Loucy (cell line): Measurements from ENCODE around the gene B4GALT1.

ENCODE experiments used
- EZH2phosphoT487 ChIP-seq: fragments of 200-600 bp; IDR thresholded peaks from 2 replicates; pipeline ENCODE4 v1.6.1; 2018; ENCODE audit warnings: antibody characterized with exemption, mild to moderate bottlenecking, moderate library complexity, borderline replicate concordance
- TF ChIP-seq, protein P1 (sequence below): fragments of 200-600 bp; sonication (generic); conservative IDR thresholded peaks from 2 replicates; pipeline ENCODE4 v1.5.1; 2014; ENCODE audit warnings: mild to moderate bottlenecking, antibody characterized with exemption, low read length

DNA sequence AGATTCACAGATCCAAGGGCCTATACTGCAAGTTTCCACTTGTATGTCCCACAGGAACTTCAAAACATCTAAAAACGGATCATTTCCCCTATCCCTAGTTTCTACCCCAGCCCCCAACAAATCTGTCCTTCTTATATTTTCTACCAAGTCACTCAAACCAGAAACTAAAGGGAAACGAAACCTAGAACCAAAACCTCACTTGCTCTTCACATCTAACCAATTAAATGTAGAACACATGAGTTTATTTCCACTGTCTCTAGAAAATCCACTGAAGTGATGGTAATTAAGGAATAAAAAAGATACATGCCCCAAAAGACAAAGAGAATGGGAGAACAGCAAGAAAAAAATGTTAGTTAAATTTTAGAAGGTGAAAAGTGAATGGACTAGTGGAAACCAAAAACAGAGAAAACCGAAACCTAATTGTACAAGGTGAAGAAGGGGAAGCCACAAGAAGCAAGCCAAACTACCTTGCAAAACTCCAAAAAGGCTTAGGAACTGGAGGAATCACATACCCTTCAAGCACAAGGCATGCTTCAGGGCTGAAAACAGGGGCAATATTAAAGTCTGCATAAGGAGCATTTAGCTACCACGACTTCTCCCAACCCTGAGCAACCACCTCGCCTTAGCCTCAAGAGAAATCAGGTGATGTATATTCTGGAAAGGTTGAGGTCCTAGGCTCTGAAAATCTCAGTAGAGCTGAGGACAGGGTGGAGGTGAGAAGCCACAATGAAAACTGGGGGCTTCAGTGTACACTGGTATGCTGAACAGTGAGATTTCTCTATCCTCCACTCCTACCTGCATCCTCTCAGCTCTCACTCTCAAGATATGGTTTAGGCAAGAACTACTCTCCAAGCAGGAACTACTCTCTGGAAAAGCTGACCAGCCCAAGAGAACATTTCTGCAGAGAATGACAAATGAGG lies 101.7 kb downstream of the B4GALT1 start:
- TF ChIP-seq, protein P1, sequence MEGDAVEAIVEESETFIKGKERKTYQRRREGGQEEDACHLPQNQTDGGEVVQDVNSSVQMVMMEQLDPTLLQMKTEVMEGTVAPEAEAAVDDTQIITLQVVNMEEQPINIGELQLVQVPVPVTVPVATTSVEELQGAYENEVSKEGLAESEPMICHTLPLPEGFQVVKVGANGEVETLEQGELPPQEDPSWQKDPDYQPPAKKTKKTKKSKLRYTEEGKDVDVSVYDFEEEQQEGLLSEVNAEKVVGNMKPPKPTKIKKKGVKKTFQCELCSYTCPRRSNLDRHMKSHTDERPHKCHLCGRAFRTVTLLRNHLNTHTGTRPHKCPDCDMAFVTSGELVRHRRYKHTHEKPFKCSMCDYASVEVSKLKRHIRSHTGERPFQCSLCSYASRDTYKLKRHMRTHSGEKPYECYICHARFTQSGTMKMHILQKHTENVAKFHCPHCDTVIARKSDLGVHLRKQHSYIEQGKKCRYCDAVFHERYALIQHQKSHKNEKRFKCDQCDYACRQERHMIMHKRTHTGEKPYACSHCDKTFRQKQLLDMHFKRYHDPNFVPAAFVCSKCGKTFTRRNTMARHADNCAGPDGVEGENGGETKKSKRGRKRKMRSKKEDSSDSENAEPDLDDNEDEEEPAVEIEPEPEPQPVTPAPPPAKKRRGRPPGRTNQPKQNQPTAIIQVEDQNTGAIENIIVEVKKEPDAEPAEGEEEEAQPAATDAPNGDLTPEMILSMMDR, result no peak
- no peak for TF ChIP-seq EZH2phosphoT487
